NCI-H82 treated with DMSO at 0.1 percent for 48 hours (cell line): Measurements from ENCODE around the gene ADAM22.

Experiments
- DNase-seq: peaks from one replicate; lab custom pipeline; 2025; ENCODE audit not compliant: unreplicated experiment; lab: John Stamatoyannopoulos, UW

The ADAM22 gene

DNA sequence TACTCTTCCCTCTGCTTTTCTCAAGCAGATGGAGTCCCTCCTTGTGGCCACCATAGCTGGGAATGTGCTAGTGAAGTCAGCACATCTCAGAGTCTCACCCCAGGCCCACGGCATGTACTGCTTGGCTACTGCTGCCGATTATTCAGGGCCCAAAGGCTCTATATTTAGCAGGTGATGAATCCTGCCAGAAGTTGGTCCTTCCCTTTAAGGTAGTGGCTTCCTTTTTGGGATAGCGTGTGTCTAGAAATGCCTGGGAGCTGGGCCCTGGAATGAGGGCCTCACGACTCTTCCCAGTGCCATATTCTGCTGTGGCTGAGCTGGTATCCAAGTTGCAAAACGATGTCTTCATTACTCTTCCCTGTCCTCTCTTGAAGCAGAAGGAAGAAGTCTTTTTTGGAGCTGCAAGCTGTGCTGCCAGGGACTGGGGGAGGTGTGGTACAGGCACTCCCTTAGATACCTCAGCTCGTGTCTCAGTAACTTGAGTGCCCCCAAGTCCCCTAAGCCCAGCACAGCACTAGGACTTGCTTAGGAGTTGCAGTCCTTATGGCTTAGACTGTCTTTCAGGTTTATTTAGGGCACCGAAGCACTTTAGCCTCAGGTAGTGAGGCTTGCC lies 100.1 kb downstream of the ADAM22 start:
- no peak for DNase-seq

DNA sequence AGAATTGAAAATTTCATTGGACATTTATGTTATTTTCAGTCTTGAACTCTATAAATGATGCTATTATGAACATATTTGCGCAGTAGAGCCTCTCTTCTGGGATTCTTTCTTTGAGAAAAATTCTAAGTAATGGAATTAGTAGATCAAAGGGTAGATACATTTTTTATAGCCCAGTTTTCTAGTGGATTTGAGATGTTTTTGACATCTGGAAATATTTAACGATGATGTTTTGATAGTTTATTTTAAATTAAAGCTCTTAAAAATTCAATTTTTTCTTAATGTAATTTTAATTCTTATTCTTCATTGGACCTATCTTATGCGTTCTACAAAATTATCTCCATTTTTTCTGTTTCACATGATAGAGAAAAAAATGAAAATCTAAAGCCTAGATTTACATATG lies 103.0 kb downstream of the ADAM22 start:
- DNase-seq: no peak

DNA sequence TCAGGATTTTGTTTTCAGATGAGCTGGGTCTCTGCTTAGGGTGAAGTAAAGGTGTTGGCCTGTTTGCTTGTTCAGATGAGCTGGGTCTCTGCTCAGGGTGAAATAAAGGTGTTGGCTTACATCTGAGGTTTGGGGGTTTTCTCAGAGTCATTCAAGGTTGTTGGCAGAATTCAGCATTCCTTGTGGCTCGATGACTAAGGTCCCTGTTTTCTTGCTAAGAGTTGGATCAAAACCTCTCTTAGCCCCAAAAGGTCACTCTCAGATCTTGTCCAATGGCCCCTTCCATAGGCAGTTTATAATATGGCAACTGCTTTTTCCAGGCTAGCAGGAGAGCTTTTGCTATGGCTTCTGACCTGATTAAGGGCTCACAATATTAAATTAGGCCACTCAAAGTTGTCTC lies 106.6 kb downstream of the ADAM22 start:
- no peak for DNase-seq

DNA sequence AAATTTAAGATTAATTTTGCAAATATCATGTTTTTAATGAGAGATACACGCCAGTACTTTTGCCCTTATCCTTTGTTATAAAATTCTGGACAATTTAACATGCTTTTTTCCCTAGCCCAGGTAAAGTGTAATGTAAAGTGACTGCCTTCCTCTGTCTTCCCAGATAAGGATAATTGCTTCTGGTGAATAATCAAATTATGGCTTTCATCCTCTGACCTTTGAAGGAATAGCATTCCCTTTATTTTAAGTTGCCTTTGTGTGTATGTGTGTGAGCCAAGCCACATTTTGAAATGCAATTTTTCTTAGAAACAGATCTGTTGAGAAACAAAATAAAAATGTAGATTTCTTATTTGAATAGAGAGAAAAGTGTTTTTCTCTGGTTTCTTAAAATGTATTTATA lies 107.5 kb downstream of the ADAM22 start:
- DNase-seq: peak; percentile 2

DNA sequence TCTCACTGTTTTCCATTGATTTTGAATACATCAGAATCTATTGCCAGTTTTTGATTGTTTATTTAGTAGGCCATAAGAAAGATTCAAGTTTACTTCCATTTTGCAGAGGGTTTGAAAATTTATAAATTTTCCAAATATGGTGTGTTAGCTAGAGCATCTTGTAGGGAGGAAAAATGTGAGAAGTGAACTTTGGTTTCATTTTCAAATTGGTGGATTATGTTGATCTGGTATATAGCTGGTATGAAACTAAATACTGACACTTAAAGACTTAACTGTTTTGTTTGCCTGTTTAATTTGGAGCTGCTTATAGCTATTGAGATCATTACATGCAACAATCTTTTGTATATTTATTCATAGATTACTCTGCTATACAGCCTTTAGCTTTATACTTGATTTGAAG lies 108.1 kb downstream of the ADAM22 start:
- no peak for DNase-seq

DNA sequence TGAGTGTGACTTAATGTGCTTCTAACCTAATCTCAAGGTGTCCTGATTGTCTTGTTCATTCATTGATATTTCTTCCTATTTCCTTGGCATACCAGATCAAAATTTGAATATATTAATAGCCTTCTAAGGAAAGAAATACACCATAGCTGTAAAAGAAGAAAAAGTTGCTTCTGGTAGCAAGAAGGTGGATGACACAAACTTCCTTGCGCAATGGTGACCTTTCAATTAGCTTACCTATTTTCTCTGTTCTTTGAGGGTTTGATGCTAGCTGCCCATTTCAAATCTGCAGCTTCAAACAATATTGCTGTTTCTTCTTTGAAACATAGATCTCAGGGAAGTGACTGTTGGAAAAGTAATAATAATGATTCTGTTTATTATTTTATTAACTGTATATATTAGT lies 108.8 kb downstream of the ADAM22 start:
- DNase-seq: no peak

DNA sequence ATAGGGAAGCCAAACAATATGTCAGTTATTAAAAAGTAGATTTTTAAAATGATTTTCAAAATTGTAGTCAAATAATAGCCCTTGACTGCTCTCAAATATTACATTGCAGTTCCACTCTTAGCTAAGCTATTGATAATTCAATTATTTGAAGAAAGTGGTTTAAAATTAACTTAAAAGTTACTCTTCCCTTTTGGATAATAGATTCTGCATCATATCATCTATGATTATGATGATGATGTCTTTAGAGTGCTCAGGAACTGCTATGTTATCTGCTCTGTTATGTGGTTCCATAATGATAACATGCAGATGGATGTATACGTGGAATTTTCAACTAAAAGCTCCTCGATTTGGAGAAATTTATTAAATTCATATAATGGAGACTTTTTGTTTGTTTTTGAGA lies 110.0 kb downstream of the ADAM22 start:
- no peak for DNase-seq

DNA sequence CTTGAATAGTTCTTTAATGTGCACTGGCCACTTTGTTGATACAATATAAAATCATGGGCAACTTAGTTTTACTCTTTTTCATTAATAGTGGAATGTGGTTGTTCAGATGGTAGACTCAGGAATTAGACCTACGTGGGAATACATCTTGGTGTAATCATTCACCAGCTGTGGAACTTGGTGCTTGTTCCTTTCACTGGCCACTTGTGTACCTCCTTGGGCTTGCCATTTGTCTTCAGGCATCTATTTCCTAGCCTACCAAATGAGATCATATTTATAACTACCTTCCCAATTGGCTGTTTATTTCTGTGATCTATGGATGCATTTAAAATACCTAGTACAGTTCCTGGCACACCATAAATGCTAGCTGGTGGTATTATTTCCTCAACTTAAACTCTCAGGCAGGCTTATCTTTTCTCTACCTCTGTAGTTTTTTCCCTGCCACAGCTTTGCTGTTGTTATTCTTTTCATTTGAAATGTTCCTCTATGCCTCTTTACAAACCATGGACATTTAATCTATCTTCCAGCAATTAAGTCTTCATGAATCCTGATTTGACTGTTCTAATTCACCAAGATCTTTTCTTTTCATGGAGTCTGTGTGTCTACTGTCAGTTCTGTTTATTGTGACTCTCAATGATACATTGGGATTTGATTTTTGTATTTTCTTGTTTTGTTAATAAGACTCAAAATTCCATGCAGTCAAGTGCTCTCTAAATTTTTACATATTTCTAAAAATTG lies 113.0 kb downstream of the ADAM22 start:
- DNase-seq: no peak

DNA sequence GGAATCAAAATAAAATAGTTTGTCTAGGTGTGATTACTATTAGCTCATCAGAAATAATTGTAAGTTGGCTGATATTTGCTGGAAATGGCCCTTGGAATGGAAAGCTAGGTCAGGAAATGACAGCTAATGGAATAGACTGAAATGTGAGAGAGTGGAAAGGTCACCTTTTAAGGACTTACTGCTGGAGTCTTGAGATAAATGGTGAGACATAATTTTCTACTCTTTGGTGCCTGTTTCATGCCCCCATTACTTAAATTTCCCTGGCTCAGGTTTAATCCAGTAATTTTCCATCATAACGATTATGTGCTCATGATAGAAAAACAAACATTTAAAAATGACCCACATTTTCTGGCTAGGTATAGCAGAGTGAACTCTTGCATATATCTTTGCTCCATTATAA lies 123.6 kb downstream of the ADAM22 start:
- DNase-seq: no peak

DNA sequence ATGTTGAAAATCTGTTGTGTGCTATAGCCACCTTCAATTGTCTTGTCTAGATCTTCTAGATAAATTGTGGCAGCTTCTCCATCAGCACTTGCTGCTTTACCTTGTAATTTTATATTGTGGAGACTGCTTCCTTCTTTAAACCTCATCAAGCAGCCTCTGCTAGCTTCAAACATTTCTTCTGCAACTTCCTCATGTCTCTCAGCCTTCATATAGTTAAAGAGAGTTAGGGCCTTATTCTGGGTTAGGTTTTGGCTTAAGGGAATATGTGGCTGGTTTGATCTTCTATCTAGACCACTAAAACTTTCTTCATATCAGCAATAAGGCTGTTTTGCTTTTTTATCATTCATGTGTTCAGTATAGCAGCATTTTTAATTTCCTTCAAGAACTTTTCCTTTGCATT lies 128.2 kb downstream of the ADAM22 start:
- DNase-seq: no peak

DNA sequence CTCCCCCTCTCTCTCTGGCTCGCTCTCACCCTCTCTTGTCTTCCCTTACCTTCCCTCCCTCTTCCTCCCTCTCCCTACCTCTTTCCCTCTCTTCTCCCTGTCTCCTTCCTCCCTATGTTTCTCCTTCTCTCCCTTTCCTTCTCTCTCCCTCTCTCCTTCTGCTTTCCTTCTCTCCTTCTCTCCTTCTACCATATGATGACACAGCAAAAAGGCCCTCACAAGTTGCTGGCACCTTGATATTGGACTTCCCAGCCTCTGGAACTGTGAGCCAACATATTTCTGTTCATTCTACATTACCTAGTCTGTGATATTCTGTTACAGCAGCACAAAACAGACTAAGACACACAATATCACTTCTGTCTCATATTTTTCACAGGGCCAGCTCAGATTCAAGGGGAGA lies 135.0 kb downstream of the ADAM22 start:
- DNase-seq: no peak

DNA sequence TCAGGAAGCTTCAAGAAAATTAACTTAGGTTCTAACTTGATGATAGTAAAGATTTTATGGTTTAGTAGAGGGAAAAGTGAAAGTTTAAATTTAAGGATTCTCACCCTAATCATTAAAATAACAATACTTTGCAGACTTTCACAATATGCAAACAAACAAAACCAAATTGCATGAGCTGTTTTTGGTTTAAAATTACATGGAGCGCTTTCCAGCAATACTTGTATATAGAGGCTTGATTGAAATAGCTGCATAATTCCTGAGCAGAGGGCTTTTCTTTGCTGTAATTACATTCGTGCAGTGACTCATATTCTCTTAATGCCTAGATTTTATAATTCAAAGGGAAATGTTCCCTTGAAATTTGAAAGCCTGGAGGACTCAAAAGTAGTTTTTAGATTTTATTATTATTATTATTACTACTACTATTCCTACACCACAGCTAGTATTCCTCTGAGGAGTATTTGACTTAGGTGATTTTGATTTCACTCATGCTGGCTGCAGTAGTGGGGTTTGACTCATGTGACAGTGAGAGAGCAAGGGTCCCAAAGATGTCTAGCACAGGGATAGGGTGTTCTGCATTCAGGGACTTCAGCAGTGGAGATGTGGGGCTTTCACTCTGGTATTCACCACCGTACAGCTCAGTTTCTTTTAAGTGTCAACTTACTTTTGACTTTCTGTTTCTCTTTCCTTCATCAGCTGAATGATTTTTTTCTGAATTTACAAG lies 138.1 kb downstream of the ADAM22 start:
- no peak for DNase-seq

DNA sequence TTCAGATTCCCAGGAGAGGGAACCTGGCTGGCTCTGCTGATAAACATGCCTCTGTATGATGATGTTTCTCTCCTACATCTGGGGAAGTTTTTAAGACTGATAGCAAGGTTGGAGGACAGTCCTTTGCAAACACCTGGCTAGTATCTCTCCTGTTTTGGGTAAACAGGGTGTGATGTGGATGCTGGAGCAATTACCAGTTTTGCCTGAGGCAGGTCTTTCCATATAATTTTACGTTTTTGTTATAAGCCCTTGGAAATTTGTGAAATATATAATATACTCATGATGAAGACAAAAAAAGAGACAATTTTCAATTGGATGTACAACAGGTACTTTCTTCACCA lies 138.6 kb downstream of the ADAM22 start:
- DNase-seq: no peak

DNA sequence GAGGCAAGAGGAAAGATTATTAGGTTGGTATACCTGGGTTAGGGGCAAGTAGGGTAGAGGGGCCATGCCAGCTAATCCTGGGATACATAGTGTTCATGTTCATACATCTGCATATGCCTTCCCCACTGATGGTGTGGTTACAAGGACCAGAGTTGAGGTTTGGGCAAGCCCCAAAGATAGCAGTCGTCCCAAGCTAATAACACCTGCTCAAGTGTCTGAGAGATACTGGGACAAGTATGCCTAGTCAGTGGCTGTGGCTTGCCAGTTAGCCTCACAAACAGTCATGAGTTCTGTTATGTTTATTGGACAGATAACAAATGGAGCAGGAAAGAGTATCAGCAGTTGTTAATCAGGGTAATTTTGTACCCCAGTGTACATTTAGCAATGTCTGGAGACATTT lies 139.6 kb downstream of the ADAM22 start:
- no peak for DNase-seq

DNA sequence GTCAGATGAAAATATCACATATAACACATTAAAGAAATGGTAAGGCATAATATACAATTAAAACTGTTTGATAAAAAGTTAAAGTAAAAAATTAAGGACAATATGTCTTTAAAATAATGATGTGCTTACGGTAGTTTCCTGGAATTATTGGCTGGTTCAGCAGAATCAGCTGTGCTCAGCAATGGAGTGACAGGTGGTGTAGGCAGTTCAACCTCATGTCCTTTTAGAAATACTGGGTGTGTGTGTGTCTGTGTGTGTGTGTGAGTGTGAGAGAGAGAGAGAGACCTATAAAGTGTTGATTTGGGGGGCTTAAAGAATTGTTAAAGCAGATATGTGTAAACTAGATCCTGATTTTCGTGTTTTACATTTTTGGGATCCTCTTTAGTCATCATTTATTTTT lies 141.2 kb downstream of the ADAM22 start:
- no peak for DNase-seq

DNA sequence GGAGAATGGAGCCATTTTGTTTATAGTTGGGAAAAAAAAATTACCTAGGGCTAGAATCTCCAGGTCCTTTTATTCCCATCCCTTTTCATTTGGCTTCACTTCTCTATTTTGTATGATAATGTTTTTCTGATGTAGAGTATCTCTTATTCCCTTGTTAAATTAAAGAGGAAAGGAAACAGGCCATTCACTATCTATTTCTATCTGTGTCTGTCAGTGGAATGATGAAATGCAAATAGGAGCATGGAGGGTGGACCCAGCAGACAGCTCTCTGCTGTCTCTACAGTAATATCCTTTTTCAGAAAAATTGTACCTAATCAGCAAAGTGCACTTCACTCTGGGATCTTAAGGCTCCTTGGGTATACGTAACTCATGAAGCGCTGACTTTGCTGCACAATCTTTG lies 149.8 kb downstream of the ADAM22 start:
- DNase-seq: no peak

DNA sequence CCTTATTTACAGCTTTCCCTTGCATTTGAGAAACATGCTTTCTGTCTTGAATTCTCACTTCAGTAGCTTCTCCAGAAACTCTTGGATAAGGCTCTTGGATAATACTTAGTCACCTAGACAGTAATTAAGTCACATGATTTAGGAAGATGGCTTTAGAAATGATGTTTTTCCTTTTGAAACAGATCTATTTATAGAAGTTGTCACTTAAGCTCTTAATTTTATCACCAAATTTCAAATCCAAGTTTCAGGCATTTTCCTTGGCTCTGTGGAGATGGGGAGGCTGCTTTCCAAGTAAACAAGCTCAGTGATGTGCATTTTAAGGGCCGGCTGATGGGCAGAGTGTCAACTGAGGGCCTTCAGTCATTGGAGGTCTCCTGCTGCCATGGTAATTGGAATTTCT lies 155.5 kb downstream of the ADAM22 start:
- no peak for DNase-seq

DNA sequence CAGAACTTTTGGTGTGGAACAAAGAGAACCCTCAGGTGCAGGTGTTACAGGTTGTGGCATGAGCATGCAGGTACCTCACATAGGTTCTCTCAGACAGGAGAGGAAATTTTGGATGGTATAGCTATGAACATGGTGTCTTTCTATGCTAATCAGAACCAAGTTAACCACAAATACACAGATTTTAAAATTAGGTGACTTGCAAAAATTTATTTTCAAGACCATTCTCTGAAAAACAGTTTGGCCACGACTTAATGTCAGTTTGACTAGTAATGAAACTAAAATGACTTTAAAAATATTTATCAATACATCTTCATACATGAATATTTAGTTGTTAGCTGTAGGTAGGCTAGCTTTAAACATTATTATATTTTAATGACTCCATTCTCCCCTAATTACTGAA lies 156.2 kb downstream of the ADAM22 start:
- no peak for DNase-seq

DNA sequence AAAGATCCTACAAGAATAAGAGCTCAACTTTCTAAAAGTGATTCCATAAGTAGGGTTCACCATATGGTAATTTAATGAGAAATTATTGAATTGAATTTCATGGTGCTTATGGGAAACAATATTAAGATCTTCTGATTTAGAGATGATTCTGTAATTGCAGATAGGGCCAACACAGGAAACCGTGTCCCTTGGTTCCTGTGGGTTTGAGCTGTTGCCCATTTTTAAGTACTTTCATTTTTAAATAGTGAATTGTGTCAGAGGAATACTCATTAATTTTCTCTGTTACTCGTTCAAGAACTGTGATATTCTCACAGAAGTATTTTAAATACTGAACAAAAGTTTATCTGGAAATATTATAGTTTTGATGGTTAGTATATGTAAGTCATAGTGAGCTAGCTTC lies 156.6 kb downstream of the ADAM22 start:
- no peak for DNase-seq

DNA sequence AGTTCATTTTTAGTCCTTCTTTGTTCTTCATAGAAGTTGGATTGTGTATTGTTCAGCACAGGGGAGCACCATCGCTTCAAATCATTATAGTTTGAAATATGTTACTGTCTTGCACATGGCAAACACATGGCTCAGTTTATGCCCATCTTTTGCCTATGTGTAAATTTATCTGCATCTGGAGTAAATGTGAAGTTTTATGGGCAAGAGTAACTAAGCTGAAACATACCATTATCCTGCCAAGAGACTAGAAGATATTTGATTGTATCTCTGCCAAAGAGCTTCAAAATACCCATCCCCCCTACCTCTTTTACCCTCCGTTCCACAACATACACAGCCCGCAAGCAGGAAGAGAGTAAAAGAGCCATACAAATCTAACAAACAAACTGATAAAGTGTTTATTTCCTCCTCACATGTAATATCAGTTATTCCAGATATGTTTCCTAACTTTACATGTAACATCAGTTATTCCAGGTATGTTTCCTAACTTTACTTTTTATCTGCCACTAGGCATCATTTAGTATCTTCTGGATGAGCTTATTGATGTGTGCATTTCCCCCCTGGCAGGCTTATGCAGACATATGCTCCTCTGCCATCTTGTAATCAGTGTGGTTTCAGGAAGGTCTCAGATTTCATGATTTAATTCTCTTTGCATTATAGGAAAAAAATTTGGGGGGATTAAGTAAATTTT lies 158.1 kb downstream of the ADAM22 start:
- DNase-seq: peak; percentile 46

DNA sequence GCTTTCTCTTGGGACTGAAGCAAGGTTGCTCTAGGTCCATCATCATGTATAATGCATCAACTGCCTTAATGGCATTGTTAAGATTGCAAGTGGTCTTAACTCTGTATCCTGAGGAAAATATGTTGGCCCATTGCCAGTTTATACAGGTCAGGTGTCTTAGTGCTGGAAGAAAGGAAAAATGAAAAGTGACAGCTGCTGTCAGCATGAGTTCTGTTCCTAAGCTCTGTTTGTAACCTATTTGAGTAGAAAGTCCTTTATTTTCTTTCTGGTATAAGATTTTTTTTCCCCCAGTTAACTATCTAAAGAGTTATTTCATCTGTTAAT lies 158.6 kb downstream of the ADAM22 start:
- DNase-seq: no peak

DNA sequence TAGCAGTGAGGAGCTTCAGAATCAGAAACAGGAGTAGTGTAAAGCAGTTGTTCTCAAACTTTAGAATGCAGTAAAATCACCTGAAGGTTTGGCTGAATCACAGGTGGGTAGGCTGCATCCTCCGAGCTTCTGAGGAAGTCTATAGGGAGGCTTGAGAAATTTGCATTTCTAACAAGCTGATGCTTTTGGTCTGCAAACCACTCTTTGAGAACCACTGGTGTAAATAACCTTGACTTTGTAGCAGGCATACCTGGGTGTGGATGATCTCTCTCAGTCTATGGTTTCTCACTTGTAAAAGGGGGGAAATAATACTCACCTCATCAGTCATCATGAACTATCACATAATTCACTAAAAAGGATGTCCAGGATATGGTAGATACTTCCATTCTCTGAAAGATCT lies 167.7 kb downstream of the ADAM22 start:
- no peak for DNase-seq
